Neural cell (in vitro differentiated cells): ENCODE measurements around the gene HIP1. TPM values are rescaled to one million over a fixed set of nuclear protein-coding genes. Genes with fewer than 3 reads are reported as not detected.
"Not testable (repeated sequence)": the region's sequence is repeated elsewhere in the genome, so short reads cannot be mapped to it uniquely, and the experiment has no call there.

Source experiments
- H2AFZ ChIP-seq: fragments of 200-600, 300-800 bp; sonication (generic), shearing (Covaris generic); 2 replicates; pipeline ENCODE4 v1.6.0; 2014; ENCODE audit warnings: low read depth, mild to moderate bottlenecking, antibody characterized with exemption, low read length, moderate library complexity
- H3F3A ChIP-seq: fragments of 200-600 bp; shearing (Covaris generic); 2 replicates; pipeline ENCODE4 v1.6.1; 2016; ENCODE audit warnings: mild to moderate bottlenecking, moderate library complexity, mixed read lengths, antibody characterized with exemption, low read length; ENCODE audit not compliant: insufficient read depth, poor library complexity, severe bottlenecking
- H3K27ac ChIP-seq: fragments of 200-600, 300-800 bp; sonication (generic), shearing (Covaris generic); 2 replicates; pipeline ENCODE4 v1.5.1; 2014; ENCODE audit warnings: mild to moderate bottlenecking, low read length, moderate library complexity
- H3K27me3 ChIP-seq: fragments of 300-800, 200-600 bp; sonication (generic), shearing (Covaris generic); 2 replicates; pipeline ENCODE4 v1.6.0; 2014; ENCODE audit warnings: mild to moderate bottlenecking, low read depth, low read length, moderate library complexity; ENCODE audit not compliant: insufficient read depth
- H3K36me3 ChIP-seq: fragments of 300-800, 200-600 bp; sonication (generic), shearing (Covaris generic); 2 replicates; pipeline ENCODE4 v1.5.1; 2014; ENCODE audit warnings: mild to moderate bottlenecking, antibody characterized with exemption, low read length, moderate library complexity; ENCODE audit not compliant: insufficient read depth
- H3K4me2 ChIP-seq: fragments of 300-800, 200-600 bp; sonication (generic), shearing (Covaris generic); 2 replicates; pipeline ENCODE4 v1.6.0; 2014; ENCODE audit warnings: mild to moderate bottlenecking, low read length
- H3K4me3 ChIP-seq: fragments of 300-800, 200-600 bp; sonication (generic), shearing (Covaris generic); 2 replicates; pipeline ENCODE4 v1.5.1; 2014; ENCODE audit warnings: mild to moderate bottlenecking, low read length, moderate library complexity
- H3K79me2 ChIP-seq: fragments of 200-600 bp; shearing (Covaris generic); replicated peaks from 2 replicates; pipeline ENCODE4 v1.6.0; 2014; ENCODE audit warnings: mild to moderate bottlenecking, low read length, moderate library complexity; ENCODE audit not compliant: insufficient read depth
- H3K9ac ChIP-seq: fragments of 300-800, 200-600 bp; sonication (generic), shearing (Covaris generic); 2 replicates; pipeline ENCODE4 v1.6.1; 2016; ENCODE audit warnings: mild to moderate bottlenecking, low read length, mixed read lengths
- H3K9me2 ChIP-seq: fragments of 200-600 bp; shearing (Covaris generic); 2 replicates; pipeline ENCODE4 v1.6.1; 2016; ENCODE audit warnings: mild to moderate bottlenecking, low read length, mixed read lengths; ENCODE audit not compliant: insufficient read depth
- H3K9me3 ChIP-seq: fragments of 200-600, 300-800 bp; sonication (generic), shearing (Covaris generic); 2 replicates; pipeline ENCODE4 v1.6.1; 2016; ENCODE audit warnings: mild to moderate bottlenecking, mixed run types, low read length, moderate library complexity, mixed read lengths
- H4K20me1 ChIP-seq: fragments of 200-600 bp; shearing (Covaris generic); 2 replicates; pipeline ENCODE4 v1.6.1; 2016; ENCODE audit warnings: mild to moderate bottlenecking, mixed run types; ENCODE audit not compliant: insufficient read depth
- EP300 ChIP-seq: fragments of 450-650 bp; conservative IDR thresholded peaks from 2 replicates; pipeline ENCODE4 v1.6.1; 2014; ENCODE audit warnings: antibody characterized with exemption, mild to moderate bottlenecking, moderate library complexity; ENCODE audit not compliant: poor library complexity, severe bottlenecking
- EZH2 ChIP-seq: fragments of 200-600, 300-800 bp; shearing (Covaris generic), sonication (generic); IDR thresholded peaks from 2 replicates; pipeline ENCODE4 v1.6.1; 2014; ENCODE audit warnings: antibody characterized with exemption, low read length, borderline replicate concordance, mild to moderate bottlenecking; ENCODE audit not compliant: insufficient read depth, poor library complexity, severe bottlenecking
- MXI1 ChIP-seq: fragments of 450-650 bp; conservative IDR thresholded peaks from 2 replicates; pipeline ENCODE4 v1.6.1; 2014; ENCODE audit warnings: antibody characterized with exemption, mild to moderate bottlenecking; ENCODE audit not compliant: poor library complexity, severe bottlenecking
- POLR2AphosphoS5 ChIP-seq: IDR thresholded peaks from 2 replicates; pipeline ENCODE4 v1.6.1; 2012
- RAD21 ChIP-seq: fragments of 450-650 bp; conservative IDR thresholded peaks from 2 replicates; pipeline ENCODE4 v1.6.1; 2014; ENCODE audit warnings: antibody characterized with exemption, mild to moderate bottlenecking, moderate library complexity
- SMC3 ChIP-seq: fragments of 450-650 bp; conservative IDR thresholded peaks from 2 replicates; pipeline ENCODE4 v1.6.1; 2014; ENCODE audit warnings: antibody characterized with exemption, mild to moderate bottlenecking, moderate library complexity; ENCODE audit not compliant: poor library complexity
- TAF1 ChIP-seq: IDR thresholded peaks from 2 replicates; pipeline ENCODE4 v1.6.1; 2012; ENCODE audit warnings: low read depth
- polyA plus RNA-seq: library from polyadenylated mRNA; depleted of rRNA; stranded (reverse); fragments of >200 nt; gene quantifications from 2 replicates; pipeline ENCODE4 v1.2.3, GENCODE V29; 2014
- TF ChIP-seq, protein P1 (sequence below): IDR thresholded peaks from 2 replicates; pipeline ENCODE4 v1.6.1; 2012; ENCODE audit warnings: borderline replicate concordance
- TF ChIP-seq, protein P2 (sequence below): fragments of 450-650 bp; IDR thresholded peaks from 2 replicates; pipeline ENCODE4 v1.5.1; 2014; ENCODE audit warnings: antibody characterized with exemption, mild to moderate bottlenecking, moderate library complexity; ENCODE audit not compliant: poor library complexity, severe bottlenecking

HIP1 gene
- polyA plus RNA-seq, 1 donor from 2014 or later, result 12.9 TPM

DNA sequence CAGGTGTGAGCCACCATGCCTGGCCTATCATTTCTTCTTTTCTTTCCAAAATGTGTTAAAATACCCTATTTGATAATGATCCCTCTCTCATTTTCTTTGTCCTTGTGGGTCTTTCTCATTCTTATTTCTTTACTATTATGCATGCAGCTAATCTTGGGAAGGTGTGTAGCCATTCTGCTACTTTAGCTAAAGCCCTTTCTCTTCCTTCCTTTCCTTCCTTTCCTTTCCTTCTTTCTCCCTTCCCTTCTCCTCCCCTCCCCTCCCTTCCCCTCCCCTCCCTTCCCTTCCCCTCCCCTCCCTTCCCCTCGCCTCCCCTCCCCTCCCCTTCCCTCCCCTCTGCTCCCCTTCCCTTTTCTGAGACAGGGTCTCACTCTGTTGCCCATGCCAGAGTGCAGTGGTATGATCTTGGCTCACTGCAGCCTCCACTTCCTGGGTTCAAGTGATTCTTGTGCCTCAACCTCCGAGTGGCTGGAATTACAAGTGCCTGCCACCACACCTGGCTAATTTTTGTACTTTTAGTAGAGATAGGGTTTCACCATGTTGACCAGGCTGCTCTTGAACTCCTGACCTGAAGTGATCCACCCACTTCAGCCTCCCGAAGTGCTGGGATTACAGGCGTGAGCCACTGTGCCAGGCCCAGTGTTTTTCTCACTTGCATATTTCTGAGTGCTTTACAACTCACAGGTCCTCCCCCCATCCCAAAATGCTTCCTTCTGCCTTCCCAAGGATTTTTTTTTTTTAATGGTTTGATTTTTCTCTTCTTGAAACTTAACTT, 42.3 kb downstream of the HIP1 start:
- Histone ChIP-seq H3F3A (no peaks in the 10 kb centered on the region), H3K79me2 (no peaks in the 10 kb centered on the region), H2AFZ (no peak overlapping the region), H3K4me3 (no peak overlapping the region), H3K9ac (no peak overlapping the region), H3K27me3 (no peaks in the 10 kb centered on the region), H4K20me1 (no peaks in the 10 kb centered on the region), H3K9me2 (no peaks in the 10 kb centered on the region), H3K9me3 (no peaks in the 10 kb centered on the region), H3K27ac (no peak overlapping the region), H3K36me3 (no peaks in the 10 kb centered on the region), H3K4me2 (no peak overlapping the region)
- TF ChIP-seq SMC3, result no peak
- TF ChIP-seq POLR2AphosphoS5, result no peak
- no peak for TF ChIP-seq TAF1
- no peak for TF ChIP-seq MXI1
- TF ChIP-seq EP300, result no peak

DNA sequence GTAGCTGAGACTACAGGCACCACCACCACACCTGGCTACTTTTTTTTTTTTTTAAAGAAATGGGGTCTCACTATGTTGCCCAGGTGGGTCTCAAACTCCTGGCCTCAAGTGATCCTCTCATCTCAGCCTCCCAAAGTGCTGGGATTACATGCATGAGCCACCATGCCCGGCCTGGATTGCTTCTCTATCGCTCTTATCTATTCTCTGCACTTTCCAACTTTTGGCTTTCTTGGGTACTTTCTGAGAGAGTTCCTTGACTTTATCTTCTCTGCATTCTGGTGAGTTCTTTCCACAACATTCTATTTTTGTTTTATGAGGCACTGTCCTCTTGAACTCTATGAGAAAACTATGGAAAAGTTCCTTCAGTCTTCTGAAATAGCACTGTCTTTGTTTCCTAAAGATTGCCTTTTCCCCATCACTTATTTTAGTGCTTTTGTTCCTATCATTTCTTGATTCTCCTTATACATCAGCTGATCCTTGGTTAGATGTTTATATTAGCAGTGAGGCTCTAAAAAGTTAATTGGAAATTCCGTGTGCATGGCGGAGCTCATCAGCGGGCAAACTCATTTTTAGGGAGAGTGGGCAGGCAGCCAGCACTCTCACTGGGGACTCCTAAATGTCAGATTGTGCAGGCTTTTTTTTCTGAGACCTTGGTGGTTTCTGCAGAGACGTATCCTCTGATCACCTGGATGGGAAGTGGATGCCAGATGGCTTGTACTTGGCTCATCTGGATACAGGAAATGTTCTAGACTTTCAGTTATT, 43.9 kb downstream of the HIP1 start:
- H4K20me1 ChIP-seq, result no peaks in the 10 kb centered on the region
- H3K4me2 ChIP-seq, result no peak overlapping the region
- no peak for TF ChIP-seq POLR2AphosphoS5
- TF ChIP-seq, protein P1, sequence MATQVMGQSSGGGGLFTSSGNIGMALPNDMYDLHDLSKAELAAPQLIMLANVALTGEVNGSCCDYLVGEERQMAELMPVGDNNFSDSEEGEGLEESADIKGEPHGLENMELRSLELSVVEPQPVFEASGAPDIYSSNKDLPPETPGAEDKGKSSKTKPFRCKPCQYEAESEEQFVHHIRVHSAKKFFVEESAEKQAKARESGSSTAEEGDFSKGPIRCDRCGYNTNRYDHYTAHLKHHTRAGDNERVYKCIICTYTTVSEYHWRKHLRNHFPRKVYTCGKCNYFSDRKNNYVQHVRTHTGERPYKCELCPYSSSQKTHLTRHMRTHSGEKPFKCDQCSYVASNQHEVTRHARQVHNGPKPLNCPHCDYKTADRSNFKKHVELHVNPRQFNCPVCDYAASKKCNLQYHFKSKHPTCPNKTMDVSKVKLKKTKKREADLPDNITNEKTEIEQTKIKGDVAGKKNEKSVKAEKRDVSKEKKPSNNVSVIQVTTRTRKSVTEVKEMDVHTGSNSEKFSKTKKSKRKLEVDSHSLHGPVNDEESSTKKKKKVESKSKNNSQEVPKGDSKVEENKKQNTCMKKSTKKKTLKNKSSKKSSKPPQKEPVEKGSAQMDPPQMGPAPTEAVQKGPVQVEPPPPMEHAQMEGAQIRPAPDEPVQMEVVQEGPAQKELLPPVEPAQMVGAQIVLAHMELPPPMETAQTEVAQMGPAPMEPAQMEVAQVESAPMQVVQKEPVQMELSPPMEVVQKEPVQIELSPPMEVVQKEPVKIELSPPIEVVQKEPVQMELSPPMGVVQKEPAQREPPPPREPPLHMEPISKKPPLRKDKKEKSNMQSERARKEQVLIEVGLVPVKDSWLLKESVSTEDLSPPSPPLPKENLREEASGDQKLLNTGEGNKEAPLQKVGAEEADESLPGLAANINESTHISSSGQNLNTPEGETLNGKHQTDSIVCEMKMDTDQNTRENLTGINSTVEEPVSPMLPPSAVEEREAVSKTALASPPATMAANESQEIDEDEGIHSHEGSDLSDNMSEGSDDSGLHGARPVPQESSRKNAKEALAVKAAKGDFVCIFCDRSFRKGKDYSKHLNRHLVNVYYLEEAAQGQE, result no peak
- no peak for TF ChIP-seq EP300
- TF ChIP-seq, protein P2, sequence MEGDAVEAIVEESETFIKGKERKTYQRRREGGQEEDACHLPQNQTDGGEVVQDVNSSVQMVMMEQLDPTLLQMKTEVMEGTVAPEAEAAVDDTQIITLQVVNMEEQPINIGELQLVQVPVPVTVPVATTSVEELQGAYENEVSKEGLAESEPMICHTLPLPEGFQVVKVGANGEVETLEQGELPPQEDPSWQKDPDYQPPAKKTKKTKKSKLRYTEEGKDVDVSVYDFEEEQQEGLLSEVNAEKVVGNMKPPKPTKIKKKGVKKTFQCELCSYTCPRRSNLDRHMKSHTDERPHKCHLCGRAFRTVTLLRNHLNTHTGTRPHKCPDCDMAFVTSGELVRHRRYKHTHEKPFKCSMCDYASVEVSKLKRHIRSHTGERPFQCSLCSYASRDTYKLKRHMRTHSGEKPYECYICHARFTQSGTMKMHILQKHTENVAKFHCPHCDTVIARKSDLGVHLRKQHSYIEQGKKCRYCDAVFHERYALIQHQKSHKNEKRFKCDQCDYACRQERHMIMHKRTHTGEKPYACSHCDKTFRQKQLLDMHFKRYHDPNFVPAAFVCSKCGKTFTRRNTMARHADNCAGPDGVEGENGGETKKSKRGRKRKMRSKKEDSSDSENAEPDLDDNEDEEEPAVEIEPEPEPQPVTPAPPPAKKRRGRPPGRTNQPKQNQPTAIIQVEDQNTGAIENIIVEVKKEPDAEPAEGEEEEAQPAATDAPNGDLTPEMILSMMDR, result no peak
- no peak for TF ChIP-seq SMC3
- no peak for TF ChIP-seq TAF1
- TF ChIP-seq RAD21, result no peak
- TF ChIP-seq EZH2, result no peak
- no peak for TF ChIP-seq MXI1
- H3K9me3 ChIP-seq, result no peaks in the 10 kb centered on the region
- no peaks in the 10 kb centered on the region for H3F3A ChIP-seq
- H2AFZ ChIP-seq, result no peak overlapping the region
- no peak overlapping the region for H3K4me3 ChIP-seq
- H3K9me2 ChIP-seq, result no peaks in the 10 kb centered on the region
- no peak overlapping the region for H3K9ac ChIP-seq
- H3K36me3 ChIP-seq, result no peaks in the 10 kb centered on the region
- no peak overlapping the region for H3K27ac ChIP-seq
- H3K79me2 ChIP-seq, result no peaks in the 10 kb centered on the region
- H3K27me3 ChIP-seq, result no peaks in the 10 kb centered on the region

- not testable (repeated sequence) for H3K9me3 ChIP-seq, H3F3A ChIP-seq, H3K4me2 ChIP-seq, H3K79me2 ChIP-seq, H3K9ac ChIP-seq, H3K36me3 ChIP-seq, H3K27ac ChIP-seq, H3K4me3 ChIP-seq, H4K20me1 ChIP-seq, H2AFZ ChIP-seq, H3K27me3 ChIP-seq, H3K9me2 ChIP-seq
These were observed 45.1 kb downstream of the HIP1 start for GRCh38 chr7:75693668-75694067.
